ENCODE data around the gene RTN4RL1.

The RTN4RL1 gene

GRCh38 chr17:1961189-1961588, 63.9 kb downstream of the RTN4RL1 start:
- TF ChIP-seq CTCF (conservative IDR thresholded peaks at IDR 0.05): no peak
- no peak overlapping the region for H3K27ac ChIP-seq

GRCh38 chr17:1960545-1960912, 64.6 kb downstream of the RTN4RL1 start:
- H3K27ac ChIP-seq: no peak overlapping the region
- no peak for TF ChIP-seq CTCF (conservative IDR thresholded peaks at IDR 0.05)

- no peak overlapping the region for H3K27ac ChIP-seq
Observed at GRCh38 chr17:1959871-1960544, 65.1 kb downstream of the RTN4RL1 start.

GRCh38 chr17:1958134-1958881, 66.8 kb downstream of the RTN4RL1 start:
- TF ChIP-seq CTCF (conservative IDR thresholded peaks at IDR 0.05): no peak
- H3K27ac ChIP-seq: no peak overlapping the region

More at GRCh38 chr17:1959871-1960544, 65.1 kb downstream of the RTN4RL1 start:
- no peak for TF ChIP-seq CTCF (conservative IDR thresholded peaks at IDR 0.05)

- TF ChIP-seq CTCF (conservative IDR thresholded peaks at IDR 0.05): no peak
- H3K27ac ChIP-seq: no peak overlapping the region
Observed at GRCh38 chr17:1957037-1957436, 68.1 kb downstream of the RTN4RL1 start.

GRCh38 chr17:1956134-1956533, 69.0 kb downstream of the RTN4RL1 start:
- no peak for TF ChIP-seq CTCF (conservative IDR thresholded peaks at IDR 0.05)
- H3K27ac ChIP-seq: no peak overlapping the region

GRCh38 chr17:1953831-1954230, 71.3 kb downstream of the RTN4RL1 start:
- H3K27ac ChIP-seq: no peak overlapping the region
- TF ChIP-seq CTCF (conservative IDR thresholded peaks at IDR 0.05): no peak

Data from VCaP (cell line).